HL-60/S4 treated with phorbol 12-myristate 13-acetate at 8.2 ng/mL for 4 days and 3 days (cell line): Measurements from ENCODE around the gene CEMIP.

Experiments used
- in situ Hi-C: fragments of 300-500 bp; cut with MboI; formaldehyde crosslinking; loops from 2 replicates; pipeline ENCODE4 v1.15.0; 2022; ENCODE audit warnings: low sequenced_read_pairs

The CEMIP gene

DNA sequence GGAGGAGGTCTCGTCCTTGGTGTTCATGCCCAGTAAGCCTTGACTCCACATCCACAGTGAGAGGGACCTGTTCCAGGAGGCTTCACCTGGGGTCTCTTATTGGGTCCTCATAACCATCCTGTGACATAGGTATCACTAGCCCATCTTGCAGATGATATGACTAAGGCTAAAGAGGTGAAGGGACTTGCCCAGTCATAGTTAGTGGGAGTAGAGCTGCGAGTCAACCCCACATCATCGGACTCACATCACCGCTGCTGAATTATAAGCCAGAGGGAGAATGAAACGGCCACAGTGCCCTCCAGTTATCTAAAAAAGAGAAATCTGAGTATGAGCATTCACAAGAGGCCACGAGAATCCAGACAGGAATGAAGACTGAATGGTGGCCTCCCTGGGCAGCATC, 144.5 kb downstream of the CEMIP start:
- in situ Hi-C loops = no loop called here

DNA sequence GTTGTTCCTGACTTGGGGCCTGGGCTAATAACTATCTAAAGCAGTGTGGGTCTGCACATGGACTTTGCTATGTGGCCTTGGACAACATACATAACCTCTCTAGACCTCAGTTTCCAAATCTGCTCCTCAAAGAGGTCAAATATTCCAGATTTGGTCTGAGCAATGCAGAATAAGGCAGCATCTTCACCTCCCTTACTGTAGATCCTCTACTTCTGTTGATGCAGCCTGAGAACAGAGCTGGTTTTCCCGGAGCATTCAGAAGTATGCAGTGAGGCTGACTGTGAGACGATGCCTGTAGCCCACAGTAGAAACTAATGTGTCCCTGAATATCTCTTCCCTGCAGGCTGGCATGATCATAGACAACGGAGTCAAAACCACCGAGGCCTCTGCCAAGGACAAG, 145.1 kb downstream of the CEMIP start:
- in situ Hi-C loops = no loop called here

DNA sequence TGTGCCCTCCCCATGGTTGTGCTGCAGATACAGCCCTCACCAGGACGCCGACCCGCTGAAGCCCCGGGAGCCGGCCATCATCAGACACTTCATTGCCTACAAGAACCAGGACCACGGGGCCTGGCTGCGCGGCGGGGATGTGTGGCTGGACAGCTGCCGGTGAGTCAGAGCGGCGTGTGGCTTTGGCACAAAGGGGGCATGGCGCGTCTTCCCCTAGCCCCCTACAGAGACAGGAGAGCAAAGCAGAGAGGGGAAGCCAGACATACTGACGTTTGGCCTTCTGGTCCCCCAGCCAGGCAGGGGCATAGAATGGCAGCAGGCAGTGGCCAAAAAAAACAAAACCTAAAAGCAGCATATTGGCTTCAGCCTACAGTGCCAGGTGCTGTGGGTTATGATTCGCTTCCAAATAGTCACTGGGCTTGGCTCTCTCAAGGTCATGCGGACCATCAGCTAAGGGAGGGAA, 146.5 kb downstream of the CEMIP start:
- in situ Hi-C loops = no loop called here

GRCh38 chr15:80926126-80926525, 147.0 kb downstream of the CEMIP start:
- in situ Hi-C loops = no loop called here

DNA sequence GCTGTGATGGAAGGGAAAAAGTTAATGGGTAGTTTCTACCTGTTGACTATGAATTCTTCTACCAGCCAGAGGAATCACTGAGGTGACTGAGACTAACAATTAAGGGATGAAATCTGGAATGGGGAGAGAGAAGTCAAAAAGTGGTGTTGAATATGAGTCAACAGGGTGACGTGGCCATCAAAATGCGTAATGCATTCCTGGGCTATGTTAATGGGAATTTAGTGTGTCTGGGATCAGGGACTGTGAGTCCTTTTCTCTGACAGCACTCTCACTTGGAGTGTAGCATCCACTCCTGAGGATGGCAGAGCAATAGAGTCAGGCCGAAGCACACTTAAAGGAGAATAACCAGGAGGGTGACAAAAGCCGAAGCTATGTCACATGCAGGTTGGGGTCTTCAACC, 150.1 kb downstream of the CEMIP start:
- in situ Hi-C loops = no loop called here

DNA sequence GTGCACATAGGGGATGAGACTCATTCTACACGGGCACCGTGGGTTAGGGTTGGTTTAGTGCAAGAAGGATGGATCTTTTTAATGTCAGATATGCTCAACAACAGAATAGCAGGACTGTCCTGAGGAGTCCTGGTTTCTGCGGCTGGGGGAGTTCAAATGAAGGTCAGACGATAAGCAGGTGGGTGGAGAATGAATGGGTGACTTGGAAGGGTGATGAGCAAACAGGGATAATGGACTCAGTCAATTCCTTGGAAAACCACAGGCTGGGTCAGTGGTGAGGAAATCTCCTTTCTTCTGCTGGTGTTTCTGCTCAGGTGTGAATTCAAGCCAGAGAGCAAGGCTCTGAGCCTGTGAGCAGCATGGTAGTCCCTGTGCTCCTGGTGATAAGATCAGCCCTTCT, 150.5 kb downstream of the CEMIP start:
- in situ Hi-C loops = no loop called here

- in situ Hi-C loops = no loop called here
Observed at GRCh38 chr15:80931191-80931590, 152.0 kb downstream of the CEMIP start.

GRCh38 chr15:80931721-80932512, 152.7 kb downstream of the CEMIP start:
- in situ Hi-C loops = no loop called here

GRCh38 chr15:80932513-80932815, 153.3 kb downstream of the CEMIP start:
- in situ Hi-C loops = no loop called here

- in situ Hi-C loops = no loop called here
Observed at GRCh38 chr15:80932989-80933388, 153.8 kb downstream of the CEMIP start.

GRCh38 chr15:80934761-80935221, 155.6 kb downstream of the CEMIP start:
- in situ Hi-C loops = no loop called here

GRCh38 chr15:80936288-80937078, 157.3 kb downstream of the CEMIP start:
- in situ Hi-C loops = no loop called here

DNA sequence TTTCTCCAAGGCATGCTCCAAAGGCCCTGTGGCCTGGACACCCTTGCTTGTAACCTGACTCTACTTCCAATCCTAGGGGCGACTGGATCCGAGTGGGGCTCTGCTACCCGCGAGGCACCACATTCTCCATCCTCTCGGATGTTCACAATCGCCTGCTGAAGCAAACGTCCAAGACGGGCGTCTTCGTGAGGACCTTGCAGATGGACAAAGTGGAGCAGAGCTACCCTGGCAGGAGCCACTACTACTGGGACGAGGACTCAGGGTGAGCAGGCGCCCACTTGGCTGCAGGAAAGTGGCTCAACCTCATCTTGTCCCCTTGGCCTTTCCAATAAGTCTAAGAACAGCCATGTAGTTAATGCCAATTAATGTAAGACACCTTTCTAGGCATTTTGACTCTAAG, 158.5 kb downstream of the CEMIP start:
- in situ Hi-C loops = no loop called here

DNA sequence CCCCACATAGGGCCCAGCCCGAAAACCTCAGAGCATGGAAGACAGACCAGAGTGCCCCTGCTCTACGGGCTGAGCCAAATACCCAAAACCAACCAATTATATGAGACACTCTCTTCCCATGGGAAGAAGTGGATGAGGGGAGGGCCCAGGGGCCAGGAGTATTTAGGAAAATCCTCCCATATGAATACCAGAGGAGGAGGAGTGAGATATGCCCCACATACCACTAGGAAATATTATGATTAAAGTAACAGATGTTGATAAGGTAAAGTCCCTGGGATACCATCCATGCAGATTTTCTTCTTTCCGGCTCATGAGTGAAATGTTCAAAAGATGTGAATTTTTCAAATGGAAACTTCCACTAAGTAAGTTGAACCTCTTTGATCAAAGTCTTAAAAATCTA, 160.0 kb downstream of the CEMIP start:
- in situ Hi-C loops = no loop called here

GRCh38 chr15:80940331-80940730, 161.2 kb downstream of the CEMIP start:
- in situ Hi-C loops = no loop called here

DNA sequence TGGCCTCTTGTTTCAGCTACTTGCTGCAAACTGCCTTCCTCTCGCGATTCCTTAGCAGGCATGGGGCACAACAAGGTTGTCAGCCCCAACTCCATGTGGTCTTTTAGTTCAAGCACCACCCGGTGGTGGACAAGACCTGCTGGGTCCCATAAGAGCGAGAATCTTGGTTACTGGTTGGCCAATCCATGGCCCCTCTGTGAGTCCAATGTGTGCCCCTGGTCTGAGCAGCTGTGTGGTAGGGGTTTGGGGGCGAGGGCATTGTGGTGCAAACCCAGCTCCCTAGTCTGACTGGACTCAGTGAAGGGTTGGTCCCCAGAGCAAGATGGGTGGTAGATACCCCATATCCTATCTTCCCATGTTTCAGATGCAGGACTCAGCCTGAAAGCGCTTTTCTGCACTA, 161.7 kb downstream of the CEMIP start:
- in situ Hi-C loops = no loop called here

DNA sequence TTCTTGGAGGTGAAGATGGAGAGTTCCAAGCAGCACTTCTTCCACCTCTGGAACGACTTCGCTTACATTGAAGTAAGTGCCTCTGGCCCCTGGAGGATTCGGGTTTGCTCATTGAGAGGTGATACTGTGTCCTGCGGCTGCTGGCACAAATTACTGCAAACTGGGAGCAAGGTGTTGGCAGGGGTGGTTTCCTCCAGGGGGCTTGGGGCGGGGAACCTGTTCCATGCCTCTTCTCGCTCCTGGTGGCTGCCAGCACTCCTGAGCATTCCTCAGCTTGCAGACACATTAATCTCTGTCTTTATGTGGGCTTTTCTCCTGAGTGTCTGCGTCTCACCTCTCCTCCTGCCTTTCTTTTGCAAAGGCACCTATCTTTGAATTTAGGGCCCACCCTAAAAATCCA, 163.1 kb downstream of the CEMIP start:
- in situ Hi-C loops = no loop called here

- in situ Hi-C loops = no loop called here
Observed at GRCh38 chr15:80942746-80943565, 163.8 kb downstream of the CEMIP start.

DNA sequence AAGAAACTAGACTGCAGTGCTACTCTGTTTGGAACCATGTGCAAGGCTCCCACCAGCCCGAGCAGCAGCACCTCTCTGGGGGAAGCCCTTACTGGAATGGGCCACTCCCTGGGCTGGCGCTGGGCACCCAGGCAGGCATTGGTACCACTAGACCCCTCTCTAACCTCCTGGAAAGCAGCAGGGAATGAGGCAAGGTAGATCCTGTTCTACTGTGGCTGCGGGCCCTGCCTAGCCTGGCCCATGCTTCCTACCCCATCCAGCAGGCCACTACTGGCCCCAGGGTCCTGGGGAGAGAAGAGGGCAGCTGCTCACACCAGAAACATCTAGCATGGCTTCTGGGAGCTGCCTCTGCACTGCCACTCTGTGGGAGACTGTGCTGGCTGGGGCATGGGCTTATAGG, 165.6 kb downstream of the CEMIP start:
- in situ Hi-C loops = no loop called here

DNA sequence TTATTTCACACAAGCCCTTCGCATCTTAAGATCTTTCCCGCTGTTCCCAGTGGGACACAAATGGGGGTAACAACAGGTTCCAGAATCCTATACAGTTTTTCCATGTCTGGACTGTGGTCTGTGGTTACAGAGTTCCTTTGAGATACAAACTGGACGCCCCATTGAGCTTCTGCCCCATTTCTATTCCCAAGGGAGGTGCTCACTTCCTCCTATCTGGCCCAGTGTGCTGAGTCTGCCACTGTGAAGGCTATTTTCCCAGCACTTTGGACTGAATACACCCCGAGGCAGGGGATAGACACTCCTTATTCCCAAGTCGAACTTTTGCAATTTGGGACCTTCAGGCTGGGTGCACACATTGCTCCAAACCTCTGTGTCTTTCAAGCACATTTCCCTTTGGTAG, 166.4 kb downstream of the CEMIP start:
- in situ Hi-C loops = no loop called here

DNA sequence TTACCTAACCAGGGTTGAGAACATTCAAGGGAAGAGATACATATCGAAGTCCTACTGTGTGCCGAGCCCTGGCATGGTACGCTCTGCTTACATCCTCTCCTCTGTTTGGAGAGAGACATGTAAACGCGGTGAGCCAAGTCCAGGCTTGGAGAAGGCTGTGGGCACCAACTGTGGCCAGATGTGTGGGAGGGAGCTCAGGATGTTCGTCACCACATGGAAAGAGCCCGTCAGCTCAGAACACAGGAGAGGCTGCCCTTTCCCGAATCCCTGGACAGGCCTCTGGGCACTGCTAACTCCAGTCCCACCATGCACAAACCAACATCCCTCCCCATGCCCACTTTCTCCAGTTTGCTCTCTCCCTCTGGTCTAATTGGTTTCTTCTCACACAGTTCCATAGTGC, 167.4 kb downstream of the CEMIP start:
- in situ Hi-C loops = no loop called here
